ENCODE data around the gene CCDC86. TPM values are rescaled to one million over a fixed set of nuclear protein-coding genes. Genes with fewer than 3 reads are reported as not detected.
A peak's percentile ranks its signal among the peaks of the same experiment; 100 is the strongest.

CCDC86 gene
- total and polyA plus RNA-seq, 3 donors from 2014 or later = 60.7 to 134 (median 64.7) TPM

DNA sequence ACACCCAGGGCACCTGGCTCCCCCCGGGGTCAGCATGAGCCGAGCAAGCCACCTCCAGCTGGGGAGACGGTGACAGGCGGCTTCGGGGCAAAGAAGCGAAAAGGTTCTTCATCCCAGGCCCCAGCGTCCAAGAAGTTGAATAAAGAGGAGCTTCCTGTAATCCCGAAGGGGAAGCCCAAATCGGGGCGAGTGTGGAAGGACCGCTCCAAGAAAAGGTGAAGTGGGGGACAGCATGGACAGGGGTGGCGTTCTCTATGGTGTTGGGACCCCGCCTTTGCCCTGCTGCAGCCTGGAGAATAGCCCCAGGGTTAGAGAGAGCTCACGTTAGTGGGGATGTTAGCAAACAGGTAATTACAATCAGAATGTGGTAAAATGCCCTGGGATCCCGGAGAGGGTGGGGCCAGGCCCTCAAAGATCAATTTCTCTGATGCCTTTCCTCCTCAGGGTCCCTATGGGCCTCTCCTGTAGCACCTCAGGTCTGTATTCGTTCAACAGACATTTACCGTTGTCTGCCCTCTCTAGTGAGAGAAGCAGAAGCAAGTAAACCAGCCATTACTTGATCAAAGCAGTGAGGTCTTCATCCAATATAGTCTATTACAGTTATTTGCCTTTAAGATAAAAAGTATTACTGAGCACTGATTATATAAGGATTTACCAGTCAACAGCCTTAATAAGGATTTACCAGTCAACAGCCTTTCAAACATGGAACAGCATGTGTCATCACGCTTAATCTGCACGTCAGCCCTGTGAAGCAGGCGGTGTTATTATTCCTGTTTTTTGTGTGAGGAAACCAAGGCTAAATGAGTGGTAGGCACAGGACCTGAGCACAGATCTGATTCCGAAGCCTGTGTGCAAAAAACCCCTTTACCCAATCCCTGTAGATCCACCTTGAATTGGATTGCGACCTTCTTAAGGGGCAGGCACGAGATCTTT lies 1.0 kb downstream of the CCDC86 start:
- no peak for DNase-seq
- peaks cover 32% of the 10 kb centered on the region for H3K4me1 ChIP-seq
- no peaks in the 10 kb centered on the region for H3K36me3 ChIP-seq (ENCODE audit: low read depth, missing control alignments)
- TF ChIP-seq POLR2A (IDR thresholded peaks at IDR 0.05) = no peak
- TF ChIP-seq, protein P1, sequence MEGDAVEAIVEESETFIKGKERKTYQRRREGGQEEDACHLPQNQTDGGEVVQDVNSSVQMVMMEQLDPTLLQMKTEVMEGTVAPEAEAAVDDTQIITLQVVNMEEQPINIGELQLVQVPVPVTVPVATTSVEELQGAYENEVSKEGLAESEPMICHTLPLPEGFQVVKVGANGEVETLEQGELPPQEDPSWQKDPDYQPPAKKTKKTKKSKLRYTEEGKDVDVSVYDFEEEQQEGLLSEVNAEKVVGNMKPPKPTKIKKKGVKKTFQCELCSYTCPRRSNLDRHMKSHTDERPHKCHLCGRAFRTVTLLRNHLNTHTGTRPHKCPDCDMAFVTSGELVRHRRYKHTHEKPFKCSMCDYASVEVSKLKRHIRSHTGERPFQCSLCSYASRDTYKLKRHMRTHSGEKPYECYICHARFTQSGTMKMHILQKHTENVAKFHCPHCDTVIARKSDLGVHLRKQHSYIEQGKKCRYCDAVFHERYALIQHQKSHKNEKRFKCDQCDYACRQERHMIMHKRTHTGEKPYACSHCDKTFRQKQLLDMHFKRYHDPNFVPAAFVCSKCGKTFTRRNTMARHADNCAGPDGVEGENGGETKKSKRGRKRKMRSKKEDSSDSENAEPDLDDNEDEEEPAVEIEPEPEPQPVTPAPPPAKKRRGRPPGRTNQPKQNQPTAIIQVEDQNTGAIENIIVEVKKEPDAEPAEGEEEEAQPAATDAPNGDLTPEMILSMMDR (IDR thresholded peaks at IDR 0.05) = no peak
- intact Hi-C loops (cut with DNase I; ENCODE audit: low total_unique reads) = no loop called here
- H3K27ac ChIP-seq = peak overlapping the region; percentile 19 to 84
- peak overlapping the region; percentile 78 to 85 for H3K4me3 ChIP-seq
- H3K27me3 ChIP-seq = no peaks in the 10 kb centered on the region
- H3K9me3 ChIP-seq = no peaks in the 10 kb centered on the region
- WGBS, 2 donors = 15% methylated on average over 23 of the region's 23 CpGs

DNA sequence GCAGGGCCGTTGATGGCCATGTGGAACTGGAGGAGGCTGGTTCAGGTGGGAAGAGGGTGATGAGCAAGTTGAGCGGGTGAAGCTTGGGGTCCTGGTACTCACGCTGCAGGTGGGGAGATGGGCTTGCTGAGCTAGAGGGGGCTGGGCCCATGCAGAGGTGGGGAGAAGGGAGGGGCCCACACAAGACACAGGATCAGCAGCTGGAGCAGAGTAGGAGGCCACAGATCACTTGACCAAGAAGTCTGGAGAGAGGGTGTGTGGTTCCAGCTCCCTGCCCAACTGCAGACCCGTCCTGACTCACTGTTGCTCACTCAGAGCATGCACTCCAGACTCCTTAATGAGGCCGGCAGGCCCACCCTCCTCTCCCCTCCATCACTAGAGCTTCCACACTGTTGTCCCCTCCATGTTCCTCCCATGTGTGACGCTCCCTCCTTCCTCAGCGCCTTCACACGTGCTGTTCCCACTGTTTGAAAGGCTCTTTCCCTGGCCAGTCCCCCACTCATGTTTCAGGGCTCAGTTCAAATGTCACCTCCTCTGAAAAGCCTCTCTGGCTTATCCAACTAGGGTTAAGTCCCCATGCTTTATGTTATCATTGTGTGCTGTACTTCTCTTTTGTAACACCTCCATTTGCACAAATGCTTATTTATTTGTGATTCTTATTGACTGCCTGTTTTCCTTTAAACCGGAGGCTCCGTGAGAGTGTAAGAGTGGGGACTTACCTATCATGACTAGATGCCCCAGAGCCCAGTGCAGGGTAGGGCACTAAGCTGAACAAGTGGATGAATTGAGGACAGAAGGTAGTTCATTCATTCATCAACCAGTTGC lies 2.3 kb downstream of the CCDC86 start:
- Histone ChIP-seq H3K9me3 (no peaks in the 10 kb centered on the region), H3K27ac (no peak overlapping the region), H3K4me1 (peaks cover 32% of the 10 kb centered on the region), H3K36me3 (ENCODE audit: low read depth, missing control alignments) (no peaks in the 10 kb centered on the region), H3K4me3 (no peak overlapping the region), H3K27me3 (no peaks in the 10 kb centered on the region)
- 60 to 69% methylated on average over 10 of the region's 10 CpGs for WGBS, 2 donors
- DNase-seq = no peak
- TF ChIP-seq POLR2A (IDR thresholded peaks at IDR 0.05) = no peak
- intact Hi-C loops (cut with DNase I; ENCODE audit: low total_unique reads) = no loop called here

DNA sequence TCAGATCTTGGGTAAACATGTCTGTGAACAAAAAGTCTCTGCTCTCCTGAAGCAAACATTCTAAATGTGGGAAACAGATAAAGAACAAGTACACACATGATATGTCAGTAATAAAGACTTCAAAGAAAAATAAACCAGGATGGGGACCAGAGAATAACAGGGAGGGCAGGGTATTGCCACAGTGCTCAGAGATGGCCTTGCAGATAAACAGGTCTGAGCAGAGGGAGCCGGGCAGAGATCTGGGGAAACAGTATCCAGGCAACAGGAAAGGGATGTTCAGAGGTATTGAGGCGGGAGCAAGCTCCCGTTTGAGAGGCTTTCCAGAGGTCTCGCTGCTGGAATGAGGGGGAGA lies 2.9 kb downstream of the CCDC86 start:
- no peak for DNase-seq
- H3K4me1 ChIP-seq = peaks cover 30% of the 10 kb centered on the region
- H3K4me3 ChIP-seq = no peak overlapping the region
- 38 to 47% methylated on average over 4 of the region's 4 CpGs for WGBS, 2 donors
- no peaks in the 10 kb centered on the region for H3K27me3 ChIP-seq
- intact Hi-C loops (cut with DNase I; ENCODE audit: low total_unique reads) = no loop called here
- no peak overlapping the region for H3K27ac ChIP-seq
- no peaks in the 10 kb centered on the region for H3K36me3 ChIP-seq (ENCODE audit: low read depth, missing control alignments)
- H3K9me3 ChIP-seq = no peaks in the 10 kb centered on the region
- no peak for TF ChIP-seq POLR2A (IDR thresholded peaks at IDR 0.05)
- TF ChIP-seq, protein P1 (IDR thresholded peaks at IDR 0.05) = no peak

DNA sequence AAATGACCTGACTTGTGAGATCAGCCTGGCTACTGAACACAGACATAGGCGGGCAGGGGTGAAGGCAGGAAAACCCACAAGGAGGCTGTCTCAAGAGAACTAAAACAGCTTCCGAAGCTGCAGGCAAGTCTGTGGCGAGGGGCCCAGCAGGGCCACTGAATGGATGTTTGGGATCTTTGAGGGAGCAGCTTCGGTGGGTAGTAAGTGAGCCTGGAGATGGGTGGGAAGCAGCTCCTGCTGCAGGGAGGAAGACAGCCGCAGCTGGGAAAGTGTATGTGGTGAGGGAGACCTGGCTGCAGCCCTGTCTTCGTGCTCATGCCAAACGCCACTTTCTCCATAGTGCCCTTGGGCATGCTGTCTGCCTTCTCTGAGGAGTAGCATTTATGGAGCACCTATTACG lies 3.4 kb downstream of the CCDC86 start:
- no peak overlapping the region for H3K27ac ChIP-seq
- H3K4me1 ChIP-seq = peaks cover 25% of the 10 kb centered on the region
- intact Hi-C loops (cut with DNase I; ENCODE audit: low total_unique reads) = no loop called here
- DNase-seq = no peak
- H3K9me3 ChIP-seq = no peaks in the 10 kb centered on the region
- no peak for TF ChIP-seq POLR2A (IDR thresholded peaks at IDR 0.05)
- TF ChIP-seq, protein P1 (IDR thresholded peaks at IDR 0.05) = no peak
- H3K4me3 ChIP-seq = no peak overlapping the region
- no peaks in the 10 kb centered on the region for H3K36me3 ChIP-seq (ENCODE audit: low read depth, missing control alignments)
- WGBS, 2 donors = 70 to 89% methylated on average over 7 to 8 of the region's 8 CpGs
- H3K27me3 ChIP-seq = no peaks in the 10 kb centered on the region

DNA sequence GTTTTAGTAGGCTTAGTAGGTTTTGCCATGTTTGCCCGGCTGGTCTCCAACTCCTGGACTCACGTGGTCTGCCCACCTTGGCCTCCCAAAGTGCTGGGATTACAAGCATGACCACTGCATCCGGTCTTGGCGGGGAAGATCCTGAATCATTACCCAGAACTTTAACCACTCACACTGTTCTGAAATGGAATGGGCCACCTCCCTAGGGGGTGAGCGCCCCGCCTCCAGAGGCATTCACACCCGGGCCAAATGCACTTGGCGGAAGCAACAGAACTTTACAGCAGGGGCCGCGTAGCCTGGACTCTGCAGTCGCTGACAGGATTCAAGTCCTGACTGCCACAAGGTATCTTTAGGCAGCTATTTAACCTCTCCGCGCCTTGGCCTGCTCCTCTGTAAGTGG lies 5.4 kb downstream of the CCDC86 start:
- DNase-seq = no peak
- no peak overlapping the region for H3K4me3 ChIP-seq
- no peaks in the 10 kb centered on the region for H3K9me3 ChIP-seq
- H3K27me3 ChIP-seq = no peaks in the 10 kb centered on the region
- WGBS, 2 donors = 75 to 82% methylated on average over 12 to 13 of the region's 13 CpGs
- H3K36me3 ChIP-seq (ENCODE audit: low read depth, missing control alignments) = no peaks in the 10 kb centered on the region
- TF ChIP-seq, protein P1 (IDR thresholded peaks at IDR 0.05) = no peak
- TF ChIP-seq POLR2A (IDR thresholded peaks at IDR 0.05) = no peak
- peaks cover 18% of the 10 kb centered on the region for H3K4me1 ChIP-seq
- H3K27ac ChIP-seq = no peak overlapping the region
- intact Hi-C loops (cut with DNase I; ENCODE audit: low total_unique reads) = no loop called here
